B cell (primary cell): ENCODE measurements around the gene DSCAML1. TPM values are rescaled to one million over a fixed set of nuclear protein-coding genes. Genes with fewer than 3 reads are reported as not detected.

Experiments
- ATAC-seq: fragments of 200-7000 bp; cut with Tn5 transposase; one replicate; pipeline ENCODE4 v1.10.0; 2021; ENCODE audit warnings: low read depth, mild to moderate bottlenecking, moderate number of reproducible peaks, moderate library complexity
- CTCF ChIA-PET: fragments of 350-600 bp; sonication (Branson Sonifier 250); formaldehyde crosslinking; loops from one replicate; lab custom pipeline; 2021; ENCODE audit warnings: antibody characterized with exemption, inconsistent platforms; lab: Charles Lee
- POLR2A ChIA-PET: fragments of 350-600 bp; sonication (Branson Sonifier 250); formaldehyde crosslinking; loops from one replicate; lab custom pipeline; 2021; ENCODE audit warnings: antibody characterized with exemption; lab: Charles Lee
- DNase-seq: peaks from one replicate; pipeline ENCODE4 v3.0.0; 2013
- H2AFZ ChIP-seq: 2 replicates; pipeline ENCODE4 v1.6.1; 2012; ENCODE audit warnings: mild to moderate bottlenecking, low read depth, low read length; ENCODE audit not compliant: insufficient read depth, poor library complexity, severe bottlenecking
- H3K27ac ChIP-seq, 2 donors: 1 replicate in 1 of 2; 2 replicates in 1 of 2; pipeline ENCODE4 v1.5.1; 2012 to 2013; ENCODE audit warnings: low read length in 2 of 2, mild to moderate bottlenecking in 2 of 2, moderate library complexity in 1 of 2
- H3K27me3 ChIP-seq, 4 experiments: fragments of 200-600 bp in 1 of 4; sonication (generic) in 1 of 4; replicated peaks in 1 of 4; 1 replicate in 2 of 4; 2 replicates in 2 of 4; pipeline versions ENCODE4 v1.6.1 to v1.7.0; 2013 to 2016; ENCODE audit warnings: low read length in 3 of 4, mild to moderate bottlenecking in 2 of 4, mixed read lengths in 1 of 4, moderate library complexity in 1 of 4; ENCODE audit not compliant: insufficient read depth in 4 of 4, control insufficient read depth in 3 of 4; ENCODE audit errors: control extremely low read depth in 1 of 4
- H3K36me3 ChIP-seq, 2 experiments: replicated peaks in 1 of 2; 1 replicate in 1 of 2; 2 replicates in 1 of 2; pipeline versions ENCODE4 v1.6.1 to v1.7.1; 2013; ENCODE audit warnings: low read length in 1 of 2; ENCODE audit not compliant: insufficient read depth in 2 of 2, control insufficient read depth in 1 of 2; ENCODE audit errors: control extremely low read depth in 1 of 2, extremely low read depth in 1 of 2
- H3K4me1 ChIP-seq, 2 donors: fragments of 200-600 bp in 1 of 2; sonication (generic) in 1 of 2; 1 replicate in 1 of 2; 2 replicates in 1 of 2; pipeline versions ENCODE4 v1.5.1 to v1.6.1; 2013 to 2017; ENCODE audit warnings: low read length in 2 of 2; ENCODE audit not compliant: control insufficient read depth in 2 of 2, insufficient read depth in 2 of 2
- H3K4me2 ChIP-seq: replicated peaks from 2 replicates; pipeline ENCODE3; 2012; ENCODE audit warnings: mild to moderate bottlenecking, low read depth, low read length; ENCODE audit not compliant: poor library complexity, severe bottlenecking
- H3K4me3 ChIP-seq, 5 experiments: fragments of 200-600 bp in 1 of 5; sonication (generic) in 1 of 5; 1 replicate in 3 of 5; 2 replicates in 2 of 5; pipeline versions ENCODE4 v1.5.1 to v1.7.0; 2011 to 2016; ENCODE audit warnings: low read length in 4 of 5, mild to moderate bottlenecking in 4 of 5, low read depth in 2 of 5, control low read depth in 1 of 5, moderate library complexity in 1 of 5; ENCODE audit not compliant: insufficient read depth in 1 of 5; ENCODE audit errors: control extremely low read depth in 1 of 5, extremely low read depth in 1 of 5
- H3K79me2 ChIP-seq: fragments of 200-600 bp; sonication (generic); one replicate; pipeline ENCODE4 v1.6.0; 2016; ENCODE audit warnings: low read length; ENCODE audit not compliant: control insufficient read depth, insufficient read depth
- H3K9ac ChIP-seq: fragments of 200-600 bp; sonication (generic); 2 replicates; pipeline ENCODE4 v1.6.1; 2017; ENCODE audit warnings: mild to moderate bottlenecking, low read length, moderate library complexity
- H3K9me3 ChIP-seq, 3 donors: one replicate each; pipeline versions ENCODE4 v1.6.1 to v1.7.1; 2013; ENCODE audit warnings: low read length in 2 of 3; ENCODE audit not compliant: control insufficient read depth in 2 of 3, insufficient read depth in 1 of 3; ENCODE audit errors: control extremely low read depth in 1 of 3
- H4K20me1 ChIP-seq: 2 replicates; pipeline ENCODE4 v1.6.0; 2012; ENCODE audit warnings: mild to moderate bottlenecking, low read length; ENCODE audit not compliant: insufficient read depth, control insufficient read depth, poor library complexity, severe bottlenecking
- H3K27ac Mint-ChIP-seq: one replicate; pipeline ENCODE4 v1.8.0; 2021; ENCODE audit warnings: mixed read lengths
- H3K27me3 Mint-ChIP-seq: one replicate; pipeline ENCODE4 v1.8.0; 2021; ENCODE audit warnings: mixed read lengths
- H3K4me1 Mint-ChIP-seq: one replicate; pipeline ENCODE4 v1.8.0; 2021; ENCODE audit warnings: mixed read lengths
- H3K4me3 Mint-ChIP-seq: one replicate; pipeline ENCODE4 v1.8.0; 2021; ENCODE audit warnings: mixed read lengths
- H3K9me3 Mint-ChIP-seq: one replicate; pipeline ENCODE4 v1.8.0; 2022; ENCODE audit warnings: mixed read lengths; ENCODE audit not compliant: insufficient read depth
- EZH2 ChIP-seq: IDR thresholded peaks from 2 replicates; pipeline ENCODE4 v1.6.1; 2012; ENCODE audit warnings: borderline replicate concordance, low read depth, mild to moderate bottlenecking, moderate library complexity, low read length; ENCODE audit not compliant: insufficient read depth, poor library complexity, severe bottlenecking
- WGBS: methylation state at CpG from one replicate; pipeline ENCODE4 v1.1.5; 2013; ENCODE audit warnings: missing lambda C conversion rate; ENCODE audit not compliant: insufficient coverage; 5-methylcytosine and 5-hydroxymethylcytosine counted together
- intact Hi-C: fragments of 100-400 bp; cut with micrococcal nuclease; formaldehyde crosslinking; loops from one replicate; pipeline ENCODE4 v1.10.0; 2022
- polyA plus RNA-seq: library from polyadenylated mRNA; depleted of rRNA; stranded (reverse); fragments of >200 nt; gene quantifications from 2 replicates; pipeline ENCODE4 v1.2.3, GENCODE V29; 2012
- total RNA-seq, 2 donors: library from RNA; stranded (reverse); fragments of 120-200 nt in 1 of 2; gene quantifications; 1 replicate in 1 of 2; 2 replicates in 1 of 2; pipeline versions ENCODE4 v1.2.3 to v1.2.4, GENCODE V29; 2013 to 2022
- TF ChIP-seq, protein P1 (sequence below): fragments of 200-600 bp; IDR thresholded peaks from one replicate; pipeline ENCODE4 v1.8.0; 2022; ENCODE audit warnings: antibody characterized with exemption, mild to moderate bottlenecking

The DSCAML1 gene
- total and polyA plus RNA-seq, 2 donors (not counting 1 experiment from before 2014, with no cell fraction given), result 1.2 to 6.2 TPM

DNA sequence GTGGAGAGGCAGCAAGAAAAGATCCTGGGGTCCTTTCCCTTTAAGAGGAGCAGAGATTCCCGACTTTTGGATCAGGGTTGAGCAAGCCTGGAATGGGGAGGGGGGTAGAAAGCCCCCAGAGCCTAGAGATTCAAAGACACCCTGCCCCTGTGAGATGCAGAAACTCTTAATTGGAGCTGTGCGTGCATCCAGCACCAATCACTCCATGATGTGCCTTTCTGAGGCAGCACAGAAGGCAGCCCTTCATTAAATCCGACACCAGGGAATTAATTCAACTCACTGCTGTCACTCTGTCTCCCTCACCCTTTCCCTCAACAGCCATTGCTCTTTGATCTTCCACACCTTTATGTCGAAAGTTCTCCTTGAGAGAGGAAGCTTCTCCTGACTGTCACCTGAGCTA lies 43.0 kb downstream of the DSCAML1 start:
- no peaks in the 10 kb centered on the region for H3K4me1 Mint-ChIP-seq
- no peak overlapping the region for H2AFZ ChIP-seq
- no peaks in the 10 kb centered on the region for H4K20me1 ChIP-seq
- no peak overlapping the region for H3K4me3 Mint-ChIP-seq
- H3K27me3 ChIP-seq, result peaks cover 0 to 5% (median 0%) of the 10 kb centered on the region in 4 experiments
- no peak overlapping the region for H3K4me2 ChIP-seq
- CTCF ChIA-PET, result no interaction called here
- no peaks in the 10 kb centered on the region for H3K36me3 ChIP-seq
- H3K27me3 Mint-ChIP-seq, result peaks cover 19% of the 10 kb centered on the region
- no peaks in the 10 kb centered on the region for H3K4me1 ChIP-seq
- H3K79me2 ChIP-seq, result no peaks in the 10 kb centered on the region
- H3K9me3 ChIP-seq, result no peaks in the 10 kb centered on the region
- no peak overlapping the region for H3K27ac Mint-ChIP-seq
- no peak for TF ChIP-seq EZH2
- TF ChIP-seq, protein P1, sequence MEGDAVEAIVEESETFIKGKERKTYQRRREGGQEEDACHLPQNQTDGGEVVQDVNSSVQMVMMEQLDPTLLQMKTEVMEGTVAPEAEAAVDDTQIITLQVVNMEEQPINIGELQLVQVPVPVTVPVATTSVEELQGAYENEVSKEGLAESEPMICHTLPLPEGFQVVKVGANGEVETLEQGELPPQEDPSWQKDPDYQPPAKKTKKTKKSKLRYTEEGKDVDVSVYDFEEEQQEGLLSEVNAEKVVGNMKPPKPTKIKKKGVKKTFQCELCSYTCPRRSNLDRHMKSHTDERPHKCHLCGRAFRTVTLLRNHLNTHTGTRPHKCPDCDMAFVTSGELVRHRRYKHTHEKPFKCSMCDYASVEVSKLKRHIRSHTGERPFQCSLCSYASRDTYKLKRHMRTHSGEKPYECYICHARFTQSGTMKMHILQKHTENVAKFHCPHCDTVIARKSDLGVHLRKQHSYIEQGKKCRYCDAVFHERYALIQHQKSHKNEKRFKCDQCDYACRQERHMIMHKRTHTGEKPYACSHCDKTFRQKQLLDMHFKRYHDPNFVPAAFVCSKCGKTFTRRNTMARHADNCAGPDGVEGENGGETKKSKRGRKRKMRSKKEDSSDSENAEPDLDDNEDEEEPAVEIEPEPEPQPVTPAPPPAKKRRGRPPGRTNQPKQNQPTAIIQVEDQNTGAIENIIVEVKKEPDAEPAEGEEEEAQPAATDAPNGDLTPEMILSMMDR, result no peak
- H3K4me3 ChIP-seq, result no peak overlapping the region
- intact Hi-C loops, result no loop called here
- no peaks in the 10 kb centered on the region for H3K9me3 Mint-ChIP-seq
- POLR2A ChIA-PET, result no interaction called here
- no peak overlapping the region for H3K27ac ChIP-seq
- no peak overlapping the region for H3K9ac ChIP-seq
- no peak for DNase-seq
- no peak for ATAC-seq
- 67% methylated on average over 3 of the region's 4 CpGs for WGBS

- H3K79me2 ChIP-seq, result no peaks in the 10 kb centered on the region
- H3K27me3 Mint-ChIP-seq, result peaks cover 14% of the 10 kb centered on the region
These were observed 44.2 kb downstream of the DSCAML1 start for GRCh38 chr11:117752721-117753237.

More at GRCh38 chr11:117752721-117753237, 44.2 kb downstream of the DSCAML1 start:
- POLR2A ChIA-PET, result no interaction called here
- Mint-ChIP-seq H3K4me3 (no peak overlapping the region), H3K27ac (no peak overlapping the region), H3K9me3 (no peaks in the 10 kb centered on the region), H3K4me1 (no peaks in the 10 kb centered on the region)
- Histone ChIP-seq H3K36me3 (no peaks in the 10 kb centered on the region), H3K27ac (no peak overlapping the region), H3K4me2 (no peak overlapping the region), H4K20me1 (no peaks in the 10 kb centered on the region), H3K4me1 (no peaks in the 10 kb centered on the region), H3K9me3 (no peaks in the 10 kb centered on the region), H3K27me3 (peaks cover 0 to 5% (median 0%) of the 10 kb centered on the region in 4 experiments), H3K9ac (no peak overlapping the region), H2AFZ (no peak overlapping the region), H3K4me3 (no peak overlapping the region)
- WGBS, result 85% methylated on average over 7 of the region's 9 CpGs
- TF ChIP-seq EZH2, result no peak
- TF ChIP-seq, protein P1, result no peak
- intact Hi-C loops, result no loop called here
- CTCF ChIA-PET, result interaction anchor here (1.2 kb wide), 1 partner anchor 55 kb away, joined by 3 read pairs; no protein-coding TSS in a partner anchor
- ATAC-seq, result no peak
- no peak for DNase-seq
